A549 (cell line): ENCODE results near the gene LIMK2. TPM values are rescaled to one million over a fixed set of nuclear protein-coding genes. Genes with fewer than 3 reads are reported as not detected.
"Not testable (repeated sequence)": the region's sequence is repeated elsewhere in the genome, so short reads cannot be mapped to it uniquely, and the experiment has no call there.

ENCODE experiments used
- ATAC-seq, 2 experiments: fragments of 200-7000 bp in 1 of 2; fragments of >200 bp in 1 of 2; cut with Nextera tagmentation in 1 of 2; cut with Tn5 transposase in 1 of 2; 3 replicates each; pipeline versions ENCODE4 v1.8.0 to v1.9.1; 2018 to 2020; ENCODE audit warnings: mild to moderate bottlenecking in 1 of 2, moderate library complexity in 1 of 2
- CTCF ChIA-PET: fragments of 300-600 bp; sonication (Branson Sonifier 250); formaldehyde crosslinking; extraction: SDS; loops from one replicate; lab custom pipeline; 2021; ENCODE audit warnings: antibody characterized with exemption, inconsistent platforms; lab: Yijun Ruan, JAX
- POLR2A ChIA-PET: fragments of 350-600 bp; formaldehyde crosslinking; extraction: SDS; loops from one replicate; lab custom pipeline; 2021; ENCODE audit warnings: antibody characterized with exemption, inconsistent platforms; lab: Yijun Ruan, JAX
- DNase-seq, 2 experiments: peaks; one replicate each; pipeline versions ENCODE4 v3.0.0 to v3.0.0-alpha.2; 2011 to 2016; ENCODE audit warnings: low read depth in 1 of 2, low spot score in 1 of 2
- FAIRE-seq: peaks from 2 replicates; lab custom pipeline; 2011; peaks lifted over from hg19 to GRCh38; lab: Jason Lieb, UNC
- H3K27ac ChIP-seq, 2 experiments: fragments of >200 bp; sonication (Bioruptor Twin); formaldehyde crosslinking; 3 replicates each; pipeline ENCODE4 v1.5.1; 2016 to 2017
- H3K4me1 ChIP-seq: fragments of >200 bp; sonication (Bioruptor Twin); formaldehyde crosslinking; 3 replicates; pipeline ENCODE4 v1.6.1; 2016
- H3K4me2 ChIP-seq: fragments of >200 bp; sonication (Bioruptor Twin); formaldehyde crosslinking; 3 replicates; pipeline ENCODE4 v1.6.1; 2016
- H3K4me3 ChIP-seq: fragments of >200 bp; sonication (Bioruptor Twin); formaldehyde crosslinking; 3 replicates; pipeline ENCODE4 v1.5.1; 2016
- H3K9me3 ChIP-seq: fragments of >200 bp; sonication (Bioruptor Twin); formaldehyde crosslinking; 3 replicates; pipeline ENCODE4 v1.6.1; 2016
- CBX2 ChIP-seq: fragments of 200-600 bp; sonication (generic); IDR thresholded peaks from 2 replicates; pipeline ENCODE4 v1.6.1; 2016; ENCODE audit warnings: low read depth, mild to moderate bottlenecking, borderline replicate concordance
- CBX8 ChIP-seq: fragments of 200-600 bp; sonication (generic); IDR thresholded peaks from 2 replicates; pipeline ENCODE4 v1.6.1; 2016
- EP300 ChIP-seq, 2 experiments: fragments of >200 bp; sonication (Bioruptor Twin); formaldehyde crosslinking; IDR thresholded peaks; 2 replicates in 1 of 2; 3 replicates in 1 of 2; pipeline ENCODE4 v1.6.1; 2016 to 2017
- HDAC2 ChIP-seq: fragments of 200-600 bp; sonication (generic); IDR thresholded peaks from 2 replicates; pipeline ENCODE4 v1.6.1; 2016
- HOXB13 ChIP-seq: fragments of 250-450 bp; sonication (Bioruptor Pico); IDR thresholded peaks from 2 replicates; pipeline ENCODE4 v1.5.0; 2020; ENCODE audit warnings: low read depth, mild to moderate bottlenecking, moderate library complexity
- KDM1A ChIP-seq: fragments of 200-600 bp; sonication (generic); IDR thresholded peaks from 2 replicates; pipeline ENCODE4 v1.6.1; 2016; ENCODE audit warnings: low read depth, mild to moderate bottlenecking
- MAFK ChIP-seq: fragments of 450-650 bp; IDR thresholded peaks from 2 replicates; pipeline ENCODE4 v1.6.1; 2014; ENCODE audit not compliant: partially characterized antibody
- MAX ChIP-seq: IDR thresholded peaks from 2 replicates; pipeline ENCODE4 v1.6.1; 2012
- RNF2 ChIP-seq: fragments of 200-600 bp; sonication (generic); IDR thresholded peaks from 2 replicates; pipeline ENCODE4 v1.6.1; 2016; ENCODE audit warnings: low read depth, mild to moderate bottlenecking, antibody characterized with exemption, moderate library complexity, borderline replicate concordance
- SMC3 ChIP-seq: fragments of >200 bp; sonication (Bioruptor Twin); formaldehyde crosslinking; IDR thresholded peaks from 3 replicates; pipeline ENCODE4 v1.6.1; 2018; ENCODE audit warnings: inconsistent platforms
- USF2 ChIP-seq: fragments of 450-650 bp; IDR thresholded peaks from 2 replicates; pipeline ENCODE4 v1.6.1; 2014; ENCODE audit warnings: antibody characterized with exemption
- ZC3H11A ChIP-seq: fragments of 450-650 bp; IDR thresholded peaks from 2 replicates; pipeline ENCODE4 v1.6.1; 2014; ENCODE audit warnings: antibody characterized with exemption, mild to moderate bottlenecking
- ZNF302 ChIP-seq: fragments of 250-450 bp; sonication (Bioruptor Pico); IDR thresholded peaks from 2 replicates; pipeline ENCODE4 v1.9.0; 2021; ENCODE audit warnings: inconsistent platforms, mild to moderate bottlenecking, moderate library complexity
- ZSCAN20 ChIP-seq: fragments of 250-450 bp; sonication (Bioruptor Pico); IDR thresholded peaks from 2 replicates; pipeline ENCODE4 v1.8.0; 2022; ENCODE audit warnings: mild to moderate bottlenecking, moderate library complexity
- WGBS: methylation state at CpG from one replicate; pipeline ENCODE4 v1.1.6; 2017; ENCODE audit errors: missing lambda C conversion rate; 5-methylcytosine and 5-hydroxymethylcytosine counted together
- polyA plus RNA-seq, 4 experiments: library from polyadenylated mRNA; depleted of rRNA in 3 of 4; stranded (reverse); fragments of >200 nt; fragmentation: RNase III in 1 of 4; extraction: RNeasy Plus Mini Kit Qiagen cat#74134 plus additional on column Dnase treatment in 1 of 4; gene quantifications; 2 replicates in 3 of 4; 3 replicates in 1 of 4; pipeline ENCODE4 v1.2.3, GENCODE V29; 2011 to 2017
- TF ChIP-seq, protein P1 (sequence below): IDR thresholded peaks from 2 replicates; pipeline ENCODE4 v1.6.1; 2012; ENCODE audit warnings: low read depth, borderline replicate concordance
- TF ChIP-seq, protein P2 (sequence below): fragments of >200 bp; sonication (Bioruptor Twin); formaldehyde crosslinking; IDR thresholded peaks from 2 replicates; pipeline ENCODE4 v1.6.1; 2016
- TF ChIP-seq, protein P3 (sequence below): fragments of 200-600 bp; sonication (generic); IDR thresholded peaks from 2 replicates; pipeline ENCODE4 v1.6.1; 2016; ENCODE audit warnings: antibody characterized with exemption, mild to moderate bottlenecking, moderate library complexity
- TF ChIP-seq, protein P4 (sequence below): fragments of >200 bp; sonication (Bioruptor Twin); formaldehyde crosslinking; IDR thresholded peaks from 3 replicates; pipeline ENCODE4 v1.6.1; 2016

Gene LIMK2
- polyA plus RNA-seq, 2 of the 4 experiments (the other 2 are of a cell fraction): 3.1 to 6.9 TPM

DNA sequence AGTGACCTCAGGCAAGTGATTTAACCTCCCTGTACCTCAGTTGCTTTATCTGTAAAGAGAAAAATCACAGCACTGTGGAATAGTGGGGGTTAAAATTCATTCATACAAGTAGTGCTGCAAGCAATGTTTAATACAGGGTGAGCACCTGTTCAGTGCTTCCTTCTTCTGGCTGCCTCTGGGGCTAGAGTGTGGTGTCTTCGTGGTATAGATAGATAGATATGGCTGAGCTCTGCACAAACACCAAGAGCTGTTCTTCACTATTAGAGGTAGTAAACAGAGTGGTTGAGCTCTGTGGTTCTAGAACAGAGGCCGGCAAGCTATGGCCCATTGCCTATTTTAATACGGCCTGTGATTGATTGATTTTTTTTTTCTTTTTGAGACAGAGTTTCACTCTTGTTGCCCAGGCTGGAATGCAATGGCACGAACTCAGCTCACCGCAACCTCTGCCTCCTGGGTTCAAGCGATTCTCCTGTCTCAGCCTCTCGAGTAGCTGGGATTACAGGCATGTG, 32.9 kb downstream of the LIMK2 start (continued):
- TF ChIP-seq MAX: no peak

DNA sequence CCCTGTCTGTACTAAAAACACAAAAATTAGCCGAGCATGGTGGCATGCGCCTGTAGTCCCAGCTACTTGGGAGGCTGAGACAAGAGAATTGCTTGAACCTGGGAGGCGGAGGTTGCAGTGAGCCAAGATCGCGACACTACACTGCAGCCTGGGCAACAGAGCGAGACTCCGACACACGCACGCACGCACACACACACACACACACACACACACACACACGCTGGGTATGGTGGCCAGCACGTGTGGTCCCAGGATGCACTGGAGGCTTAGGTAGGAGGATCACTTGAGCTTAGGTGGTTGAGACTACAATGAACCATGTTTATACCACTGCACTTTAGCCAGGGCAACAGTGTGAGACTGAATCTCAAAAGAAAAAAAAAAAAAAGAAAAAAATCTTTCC, 33.9 kb downstream of the LIMK2 start:
- H3K4me2 ChIP-seq, H3K27ac ChIP-seq, H3K4me3 ChIP-seq, DNase-seq, H3K9me3 ChIP-seq, POLR2A ChIA-PET, FAIRE-seq, ATAC-seq: not testable (repeated sequence)
- WGBS: 88% methylated on average over 9 of the region's 12 CpGs
- CTCF ChIA-PET: interaction anchor here (1.1 to 3.2 kb wide), 2 partner anchors 27 kb away, joined by 3 to 28 read pairs; no protein-coding TSS in a partner anchor
- H3K4me1 ChIP-seq: peaks cover 51% of the 10 kb centered on the region

DNA sequence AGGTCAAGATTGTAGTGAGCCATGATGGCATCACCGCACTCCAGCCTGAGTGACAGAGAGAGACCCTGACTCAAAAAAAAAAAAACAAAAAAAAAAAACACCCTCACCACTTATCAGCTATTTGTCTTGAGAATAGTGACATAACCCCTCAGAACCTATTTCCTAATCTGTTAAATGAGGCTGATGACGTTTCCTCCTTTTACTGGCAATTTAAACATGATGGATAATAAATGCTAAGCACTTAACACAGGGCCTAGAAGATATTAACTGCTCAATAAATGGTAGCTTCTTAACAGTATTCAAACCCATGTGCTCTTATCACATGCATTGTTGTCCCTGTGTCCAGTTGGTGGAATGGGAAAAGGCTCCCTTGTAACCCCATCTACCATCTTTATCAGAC, 34.6 kb downstream of the LIMK2 start:
- FAIRE-seq (no peak), DNase-seq (no peak), ATAC-seq (no peak)
- Histone ChIP-seq H3K9me3 (no peaks in the 10 kb centered on the region), H3K4me3 (no peak overlapping the region), H3K4me1 (peaks cover 44% of the 10 kb centered on the region), H3K4me2 (no peak overlapping the region), H3K27ac (no peak overlapping the region)
- TF ChIP-seq CBX8 (no peak), USF2 (no peak), ZC3H11A (no peak), KDM1A (no peak), ZNF302 (CRISPR knock-in tag) (no peak), RNF2 (no peak)
- TF ChIP-seq, protein P1, sequence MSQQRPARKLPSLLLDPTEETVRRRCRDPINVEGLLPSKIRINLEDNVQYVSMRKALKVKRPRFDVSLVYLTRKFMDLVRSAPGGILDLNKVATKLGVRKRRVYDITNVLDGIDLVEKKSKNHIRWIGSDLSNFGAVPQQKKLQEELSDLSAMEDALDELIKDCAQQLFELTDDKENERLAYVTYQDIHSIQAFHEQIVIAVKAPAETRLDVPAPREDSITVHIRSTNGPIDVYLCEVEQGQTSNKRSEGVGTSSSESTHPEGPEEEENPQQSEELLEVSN: no peak
- TF ChIP-seq, protein P2, sequence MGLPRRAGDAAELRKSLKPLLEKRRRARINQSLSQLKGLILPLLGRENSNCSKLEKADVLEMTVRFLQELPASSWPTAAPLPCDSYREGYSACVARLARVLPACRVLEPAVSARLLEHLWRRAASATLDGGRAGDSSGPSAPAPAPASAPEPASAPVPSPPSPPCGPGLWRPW: no peak
- TF ChIP-seq, protein P3, sequence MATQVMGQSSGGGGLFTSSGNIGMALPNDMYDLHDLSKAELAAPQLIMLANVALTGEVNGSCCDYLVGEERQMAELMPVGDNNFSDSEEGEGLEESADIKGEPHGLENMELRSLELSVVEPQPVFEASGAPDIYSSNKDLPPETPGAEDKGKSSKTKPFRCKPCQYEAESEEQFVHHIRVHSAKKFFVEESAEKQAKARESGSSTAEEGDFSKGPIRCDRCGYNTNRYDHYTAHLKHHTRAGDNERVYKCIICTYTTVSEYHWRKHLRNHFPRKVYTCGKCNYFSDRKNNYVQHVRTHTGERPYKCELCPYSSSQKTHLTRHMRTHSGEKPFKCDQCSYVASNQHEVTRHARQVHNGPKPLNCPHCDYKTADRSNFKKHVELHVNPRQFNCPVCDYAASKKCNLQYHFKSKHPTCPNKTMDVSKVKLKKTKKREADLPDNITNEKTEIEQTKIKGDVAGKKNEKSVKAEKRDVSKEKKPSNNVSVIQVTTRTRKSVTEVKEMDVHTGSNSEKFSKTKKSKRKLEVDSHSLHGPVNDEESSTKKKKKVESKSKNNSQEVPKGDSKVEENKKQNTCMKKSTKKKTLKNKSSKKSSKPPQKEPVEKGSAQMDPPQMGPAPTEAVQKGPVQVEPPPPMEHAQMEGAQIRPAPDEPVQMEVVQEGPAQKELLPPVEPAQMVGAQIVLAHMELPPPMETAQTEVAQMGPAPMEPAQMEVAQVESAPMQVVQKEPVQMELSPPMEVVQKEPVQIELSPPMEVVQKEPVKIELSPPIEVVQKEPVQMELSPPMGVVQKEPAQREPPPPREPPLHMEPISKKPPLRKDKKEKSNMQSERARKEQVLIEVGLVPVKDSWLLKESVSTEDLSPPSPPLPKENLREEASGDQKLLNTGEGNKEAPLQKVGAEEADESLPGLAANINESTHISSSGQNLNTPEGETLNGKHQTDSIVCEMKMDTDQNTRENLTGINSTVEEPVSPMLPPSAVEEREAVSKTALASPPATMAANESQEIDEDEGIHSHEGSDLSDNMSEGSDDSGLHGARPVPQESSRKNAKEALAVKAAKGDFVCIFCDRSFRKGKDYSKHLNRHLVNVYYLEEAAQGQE: no peak
- TF ChIP-seq, protein P4, sequence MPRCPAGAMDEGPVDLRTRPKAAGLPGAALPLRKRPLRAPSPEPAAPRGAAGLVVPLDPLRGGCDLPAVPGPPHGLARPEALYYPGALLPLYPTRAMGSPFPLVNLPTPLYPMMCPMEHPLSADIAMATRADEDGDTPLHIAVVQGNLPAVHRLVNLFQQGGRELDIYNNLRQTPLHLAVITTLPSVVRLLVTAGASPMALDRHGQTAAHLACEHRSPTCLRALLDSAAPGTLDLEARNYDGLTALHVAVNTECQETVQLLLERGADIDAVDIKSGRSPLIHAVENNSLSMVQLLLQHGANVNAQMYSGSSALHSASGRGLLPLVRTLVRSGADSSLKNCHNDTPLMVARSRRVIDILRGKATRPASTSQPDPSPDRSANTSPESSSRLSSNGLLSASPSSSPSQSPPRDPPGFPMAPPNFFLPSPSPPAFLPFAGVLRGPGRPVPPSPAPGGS: no peak
- CTCF ChIA-PET: interaction anchor here (0.7 to 3.2 kb wide), 6 partner anchors 15 to 34 kb away, joined by 3 to 28 read pairs (median 3); partner anchors contain the start of gene LIMK2
- 83% methylated on average over 2 of the region's 2 CpGs for WGBS
- POLR2A ChIA-PET: no interaction called here

DNA sequence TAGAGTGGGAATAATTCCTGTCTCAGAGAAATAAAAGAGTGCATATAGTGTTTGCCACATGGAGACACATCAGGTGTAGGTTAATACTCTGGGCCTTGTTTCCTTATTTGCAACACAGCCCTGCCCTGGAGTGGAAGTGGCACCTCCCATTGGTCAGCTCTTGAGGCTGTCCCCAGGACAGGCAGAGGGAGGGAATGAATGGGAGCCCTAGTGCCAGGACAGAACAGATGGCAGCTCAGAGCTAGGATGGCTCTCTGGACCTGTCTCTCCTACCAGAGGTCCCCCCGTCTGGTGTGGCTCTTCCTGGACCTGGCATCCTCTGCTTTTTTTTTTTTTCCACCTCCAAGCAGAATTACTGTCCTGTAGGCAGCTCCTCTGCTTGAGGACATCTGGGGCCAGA, 35.6 kb downstream of the LIMK2 start:
- ATAC-seq: no peak
- 100% methylated on average over 1 of the region's 1 CpG for WGBS
- no peak for DNase-seq
- ChIA-PET CTCF (interaction anchor here (0.6 to 3.2 kb wide), 5 partner anchors 15 to 25 kb away, joined by 3 to 28 read pairs (median 3); no protein-coding TSS in a partner anchor), POLR2A (no interaction called here)
- Histone ChIP-seq H3K4me1 (peaks cover 33% of the 10 kb centered on the region), H3K9me3 (no peaks in the 10 kb centered on the region), H3K4me2 (no peak overlapping the region), H3K4me3 (no peak overlapping the region), H3K27ac (0 out of 6 replicates have a peak overlapping the region, but pooled peaks of 1 of the 2 experiments have one; percentile 10)
- no peak for FAIRE-seq
- TF ChIP-seq RNF2 (no peak), HDAC2 (no peak), MAFK (no peak), ZSCAN20 (CRISPR knock-in tag) (no peak), KDM1A (no peak), HOXB13 (no peak), SMC3 (no peak), CBX2 (no peak), EP300 (IDR thresholded peaks at IDR 0.05) (no peak), ZNF302 (CRISPR knock-in tag) (no peak)
- TF ChIP-seq, protein P3: no peak
- TF ChIP-seq, protein P1: no peak
